NT2/D1 (cell line): ENCODE results near the gene NYAP1.

Experiments used
- DNase-seq: peaks from one replicate; pipeline ENCODE4 v3.0.0-alpha.2; 2011; ENCODE audit warnings: low read depth, low spot score
- H3K27me3 ChIP-seq: 2 replicates; pipeline ENCODE4 v1.6.0; 2011; ENCODE audit warnings: mild to moderate bottlenecking; ENCODE audit not compliant: insufficient read length, insufficient read depth
- H3K36me3 ChIP-seq: 2 replicates; pipeline ENCODE4 v1.6.1; 2011; ENCODE audit warnings: mild to moderate bottlenecking, low read length, mixed read lengths; ENCODE audit not compliant: insufficient read depth, insufficient read length
- H3K4me1 ChIP-seq: 2 replicates; pipeline ENCODE4 v1.5.1; 2011; ENCODE audit not compliant: insufficient read depth, insufficient read length
- H3K4me3 ChIP-seq: 2 replicates; pipeline ENCODE4 v1.5.1; 2011; ENCODE audit warnings: low read depth; ENCODE audit not compliant: insufficient read length
- H3K9ac ChIP-seq: 2 replicates; pipeline ENCODE4 v1.6.0; 2011; ENCODE audit warnings: low read depth; ENCODE audit not compliant: insufficient read length
- H3K9me3 ChIP-seq: 2 replicates; pipeline ENCODE4 v1.5.1; 2011; ENCODE audit warnings: mild to moderate bottlenecking, low read length; ENCODE audit not compliant: insufficient read depth
- SUZ12 ChIP-seq: IDR thresholded peaks from 2 replicates; pipeline ENCODE4 v1.6.1; 2011; ENCODE audit not compliant: insufficient read length, insufficient read depth; ENCODE audit errors: extremely low read depth
- YY1 ChIP-seq: IDR thresholded peaks from 2 replicates; pipeline ENCODE4 v1.6.1; 2011; ENCODE audit not compliant: insufficient read length, insufficient read depth
- ZNF274 ChIP-seq: IDR thresholded peaks from 2 replicates; pipeline ENCODE4 v1.6.1; 2011; ENCODE audit warnings: mild to moderate bottlenecking, low read depth, low read length

Gene NYAP1

DNA sequence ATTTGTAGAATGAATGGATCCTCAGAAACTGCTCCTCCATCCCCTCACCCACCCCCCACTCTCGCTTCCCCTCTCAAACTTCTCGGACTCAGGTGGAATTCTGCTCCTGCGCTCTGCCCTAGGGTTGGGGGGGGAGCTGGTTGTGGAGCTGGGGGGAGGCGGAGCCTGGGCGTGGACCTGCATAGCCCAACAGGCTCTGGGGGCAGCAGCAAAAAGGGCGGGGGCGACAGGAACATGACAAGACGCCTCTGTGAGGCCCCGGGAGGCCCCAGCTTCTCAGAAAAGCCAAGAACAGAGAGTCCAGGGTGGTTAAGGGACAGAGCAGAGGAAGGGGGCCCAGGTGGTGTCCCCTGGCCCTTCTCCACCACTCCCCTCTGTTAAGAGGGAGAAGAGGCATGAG is 8.2 kb upstream of the NYAP1 start:
- Histone ChIP-seq H3K36me3 (peaks cover 20% of the 10 kb centered on the region), H3K9me3 (no peaks in the 10 kb centered on the region), H3K4me3 (no peak overlapping the region), H3K27me3 (no peaks in the 10 kb centered on the region), H3K9ac (no peak overlapping the region), H3K4me1 (peaks cover 11% of the 10 kb centered on the region)
- no peak for DNase-seq
- TF ChIP-seq ZNF274 (no peak), SUZ12 (no peak), YY1 (no peak)

DNA sequence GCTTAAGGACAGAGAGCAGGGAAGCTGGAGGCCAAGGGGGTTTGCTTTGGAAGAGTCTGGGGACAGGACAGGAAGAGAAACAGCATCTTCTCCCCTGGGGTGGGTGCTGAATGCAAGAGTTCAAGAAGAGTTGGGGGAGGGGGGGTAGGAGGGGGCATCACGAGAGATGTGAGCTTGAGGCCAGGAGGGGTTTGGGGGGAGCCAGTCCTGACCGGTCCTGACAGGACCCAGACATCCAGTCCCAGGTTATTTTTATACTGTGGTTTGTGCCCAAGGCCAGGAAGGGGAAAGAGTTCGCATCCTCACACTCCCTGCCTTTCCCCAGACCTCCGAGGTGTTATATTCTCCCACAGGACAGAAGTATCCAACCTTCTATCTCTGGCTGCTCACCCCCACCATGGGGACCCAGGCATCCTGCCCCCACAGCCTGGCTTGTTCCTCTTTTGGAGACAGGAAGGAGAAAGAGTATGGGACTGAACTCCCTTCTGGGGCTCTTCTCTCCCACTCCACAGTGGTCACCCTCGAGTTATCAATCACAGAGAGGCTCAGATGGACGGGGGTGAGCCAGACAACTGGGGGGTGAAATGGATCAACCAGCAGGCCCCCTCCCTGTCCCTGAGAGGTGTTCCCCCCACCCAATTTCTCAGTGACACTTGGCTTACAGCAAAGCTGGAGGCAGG is 7.5 kb upstream of the NYAP1 start:
- H3K36me3 ChIP-seq: peaks cover 17% of the 10 kb centered on the region
- no peaks in the 10 kb centered on the region for H3K9me3 ChIP-seq
- no peak for DNase-seq
- H3K9ac ChIP-seq: peak overlapping the region; percentile 50
- TF ChIP-seq YY1 (no peak), SUZ12 (no peak), ZNF274 (no peak)
- H3K4me1 ChIP-seq: peaks cover 11% of the 10 kb centered on the region
- no peaks in the 10 kb centered on the region for H3K27me3 ChIP-seq
- no peak overlapping the region for H3K4me3 ChIP-seq

DNA sequence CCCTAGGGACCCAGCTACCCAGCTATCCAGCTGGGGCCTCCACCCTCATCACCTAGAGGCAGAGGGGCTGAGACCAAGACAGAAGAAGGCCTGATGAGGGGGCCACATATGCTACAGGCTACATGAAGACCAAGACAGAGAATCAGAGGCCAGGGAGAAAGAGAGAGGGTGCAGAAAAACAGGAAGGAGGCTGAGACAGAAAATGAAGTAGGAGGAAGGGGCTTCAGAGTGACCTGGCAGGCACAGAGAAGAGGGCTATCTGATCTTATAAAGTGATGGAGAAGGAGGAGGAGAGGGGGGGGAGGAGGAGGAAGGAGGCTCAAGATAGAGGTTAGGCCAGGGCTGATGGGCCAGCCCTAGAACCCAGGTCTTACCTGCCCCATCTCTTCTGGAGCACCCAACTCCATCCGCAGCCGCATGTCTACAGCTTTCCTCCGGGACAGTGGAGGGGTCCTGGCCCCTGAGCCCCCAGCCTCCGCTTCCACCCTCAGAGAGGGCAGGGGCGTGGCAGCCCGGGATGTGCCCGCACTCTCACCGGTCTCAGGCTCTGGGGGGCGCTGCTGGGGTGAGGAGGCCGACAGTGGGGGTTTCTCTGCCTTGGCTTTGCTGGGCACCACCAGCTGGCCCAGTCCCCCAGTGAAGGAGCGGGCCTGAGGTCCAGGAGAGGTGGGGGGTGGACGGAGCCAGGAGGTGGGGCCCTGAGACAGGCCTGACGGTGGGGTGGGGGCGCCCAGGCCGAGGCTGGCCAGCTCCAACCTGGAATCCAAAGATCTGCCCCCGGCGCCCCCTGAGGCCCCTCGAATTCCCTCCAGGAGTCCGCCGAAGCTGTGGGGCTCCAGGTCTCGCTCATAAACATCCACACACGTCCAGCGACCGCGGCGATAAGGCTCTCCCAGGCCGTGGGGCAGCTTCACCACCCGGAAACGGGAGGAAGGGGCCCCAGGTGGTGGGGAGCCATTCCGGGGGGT is 6.5 kb upstream of the NYAP1 start:
- H3K9ac ChIP-seq: peak overlapping the region; percentile 50
- no peaks in the 10 kb centered on the region for H3K27me3 ChIP-seq
- no peaks in the 10 kb centered on the region for H3K9me3 ChIP-seq
- no peak for DNase-seq
- peaks cover 7% of the 10 kb centered on the region for H3K4me1 ChIP-seq
- peak overlapping the region; percentile 75 for H3K4me3 ChIP-seq
- peaks cover 15% of the 10 kb centered on the region for H3K36me3 ChIP-seq
- no peak for TF ChIP-seq ZNF274
- no peak for TF ChIP-seq SUZ12
- TF ChIP-seq YY1: no peak

- no peaks in the 10 kb centered on the region for H3K27me3 ChIP-seq
- peaks cover 7% of the 10 kb centered on the region for H3K4me1 ChIP-seq
- TF ChIP-seq ZNF274 (no peak), YY1 (no peak), SUZ12 (no peak)
- no peak overlapping the region for H3K9ac ChIP-seq
- H3K36me3 ChIP-seq: peaks cover 15% of the 10 kb centered on the region
- no peaks in the 10 kb centered on the region for H3K9me3 ChIP-seq
- DNase-seq: no peak
- peak overlapping the region; percentile 75 for H3K4me3 ChIP-seq
Measured at GRCh38 chr7:100477871-100478267, 5.9 kb upstream of the NYAP1 start.

DNA sequence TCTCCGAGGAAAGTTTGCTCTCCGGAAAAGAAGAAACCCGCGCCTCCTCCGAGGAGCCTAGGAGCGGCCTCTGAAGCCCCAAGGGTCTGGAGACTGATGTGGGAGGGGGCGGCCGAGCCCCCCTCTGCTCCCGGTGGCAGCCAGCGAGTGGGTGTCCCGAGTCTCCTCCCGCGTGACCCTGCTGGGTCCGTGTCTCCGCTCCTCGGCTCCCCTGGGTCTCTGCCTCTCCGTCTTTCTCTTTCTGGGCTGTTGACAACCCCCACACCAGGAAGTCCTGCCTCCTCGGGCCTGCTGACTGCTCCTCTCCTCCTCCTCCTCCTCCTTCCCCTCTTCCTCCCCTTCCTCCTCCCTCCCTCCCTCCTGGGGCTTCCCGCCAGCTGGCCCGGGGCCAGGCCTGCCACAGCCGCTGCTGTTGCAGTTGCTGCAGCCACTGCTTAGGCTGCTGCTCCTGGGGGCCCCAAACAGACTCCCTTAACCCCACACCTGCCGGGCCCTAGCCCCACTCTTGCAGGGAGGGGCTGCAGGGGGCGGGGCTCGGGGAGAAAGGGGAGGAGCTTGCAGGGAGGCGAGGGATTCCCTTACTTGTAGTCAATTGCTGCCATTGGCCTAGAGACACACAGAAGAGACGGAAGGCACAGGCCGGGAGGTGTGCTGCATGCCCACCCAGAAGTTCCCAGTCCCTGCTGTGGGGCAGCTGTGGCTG is 4.6 kb upstream of the NYAP1 start, which contains the start of gene TSC22D4:
TSS of gene TSC22D4 (minus strand) at position 257 of the 703 bp plus-strand sequence. CDS start 1,176 bp downstream, outside the sequence.
- H3K27me3 ChIP-seq: no peaks in the 10 kb centered on the region
- H3K9ac ChIP-seq: peak within 1 kb of the TSS; percentile 88
- H3K4me3 ChIP-seq: peak within 1 kb of the TSS; percentile 75
- peaks cover 3% of the 10 kb centered on the region for H3K4me1 ChIP-seq
- TF ChIP-seq SUZ12: no peak
- TF ChIP-seq ZNF274: no peak
- no peak for TF ChIP-seq YY1
- peaks cover 10% of the 10 kb centered on the region for H3K36me3 ChIP-seq
- DNase-seq: peak; percentile 83
- no peaks in the 10 kb centered on the region for H3K9me3 ChIP-seq

GRCh38 chr7:100481466-100481865 is 2.3 kb upstream of the NYAP1 start:
- DNase-seq: no peak
- no peak for TF ChIP-seq ZNF274
- no peak for TF ChIP-seq YY1
- no peak for TF ChIP-seq SUZ12
- no peaks in the 10 kb centered on the region for H3K9me3 ChIP-seq
- H3K4me3 ChIP-seq: no peak overlapping the region
- peaks cover 14% of the 10 kb centered on the region for H3K4me1 ChIP-seq
- no peaks in the 10 kb centered on the region for H3K27me3 ChIP-seq
- peaks cover 6% of the 10 kb centered on the region for H3K36me3 ChIP-seq
- H3K9ac ChIP-seq: no peak overlapping the region

GRCh38 chr7:100482728-100483089 is 1.0 kb upstream of the NYAP1 start:
- Histone ChIP-seq H3K9ac (peak overlapping the region; percentile 50), H3K4me3 (peak overlapping the region; percentile 39), H3K9me3 (no peaks in the 10 kb centered on the region), H3K4me1 (peaks cover 14% of the 10 kb centered on the region), H3K27me3 (no peaks in the 10 kb centered on the region), H3K36me3 (no peaks in the 10 kb centered on the region)
- TF ChIP-seq SUZ12 (no peak), ZNF274 (no peak), YY1 (no peak)
- DNase-seq: no peak
